Measurements from ENCODE around the gene RBP4.

RBP4 gene

DNA sequence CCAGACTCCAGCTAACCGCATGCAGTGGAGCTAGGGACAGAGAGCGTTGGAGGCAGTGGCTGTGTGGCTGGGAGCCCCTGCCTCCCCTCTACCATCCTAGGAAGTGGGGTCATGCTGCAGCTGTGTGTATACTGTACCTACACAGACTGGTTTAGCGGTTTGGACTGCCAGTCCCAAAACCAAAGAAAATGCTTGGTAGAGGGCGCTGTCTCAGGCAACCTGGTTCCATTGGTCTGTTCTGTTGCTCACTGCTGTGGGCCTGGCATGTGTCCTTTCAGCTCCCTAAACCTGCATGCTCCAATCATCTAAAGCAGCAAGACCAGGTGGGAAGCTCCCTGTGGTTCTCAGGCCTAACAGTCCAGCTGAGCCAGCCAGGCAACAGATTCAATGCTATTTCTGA, 4.5 kb downstream of the RBP4 start:
- no peak for DNase-seq (ENCODE audit: low read depth, low spot score)

GRCh38 chr10:93595378-93596161, 5.5 kb downstream of the RBP4 start:
- no peak for DNase-seq (ENCODE audit: low read depth, low spot score)

- DNase-seq (ENCODE audit: low read depth, low spot score) = no peak
These were observed 6.5 kb downstream of the RBP4 start for GRCh38 chr10:93594518-93594917.

DNA sequence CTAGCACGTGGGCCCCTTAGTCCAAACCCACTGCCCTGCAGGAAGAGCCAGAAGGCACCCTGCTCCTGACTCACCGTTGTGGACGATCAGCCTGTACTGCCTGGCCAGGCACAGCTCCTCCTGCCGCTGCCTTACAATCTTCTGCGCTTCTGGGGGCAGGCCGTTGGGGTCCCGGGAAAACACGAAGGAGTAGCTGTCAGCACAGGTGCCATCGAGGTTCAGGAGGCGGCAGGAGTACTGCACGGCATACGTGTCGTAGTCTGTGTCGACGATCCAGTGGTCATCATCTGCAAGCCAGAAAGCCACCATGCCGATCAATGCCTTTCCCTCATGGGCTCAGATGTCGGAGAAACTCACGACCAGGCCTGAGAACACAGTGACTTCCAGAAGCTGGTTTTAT, 7.3 kb downstream of the RBP4 start:
- DNase-seq (ENCODE audit: low read depth, low spot score) = no peak

DNA sequence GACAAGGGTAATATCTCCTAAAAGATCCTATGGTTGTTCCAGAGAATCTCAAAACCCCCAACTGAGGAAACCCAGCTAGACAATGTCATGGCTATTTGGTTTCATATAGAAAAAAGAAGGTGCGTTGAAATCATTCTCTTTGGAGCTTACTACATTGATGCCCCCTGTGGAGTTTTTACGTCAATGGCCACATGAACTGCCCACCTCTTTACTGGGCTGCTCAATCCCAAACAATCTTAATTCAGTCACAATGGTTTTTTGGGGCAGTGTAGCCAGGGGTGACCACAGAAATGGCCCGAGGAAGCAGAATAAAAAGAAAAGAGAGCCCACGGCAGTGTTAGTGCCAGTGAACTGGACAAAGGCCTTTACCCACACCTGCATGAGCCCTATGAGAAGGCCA, 7.8 kb downstream of the RBP4 start:
- DNase-seq (ENCODE audit: low read depth, low spot score) = no peak

- no peak for DNase-seq (ENCODE audit: low read depth, low spot score)
These were observed 9.8 kb downstream of the RBP4 start for GRCh38 chr10:93591065-93591808.

- no peak for DNase-seq (ENCODE audit: low read depth, low spot score)
These were observed 10.4 kb downstream of the RBP4 start for GRCh38 chr10:93590638-93591037.

GRCh38 chr10:93589648-93590562, 11.1 kb downstream of the RBP4 start:
- no peak for DNase-seq (ENCODE audit: low read depth, low spot score)

DNA sequence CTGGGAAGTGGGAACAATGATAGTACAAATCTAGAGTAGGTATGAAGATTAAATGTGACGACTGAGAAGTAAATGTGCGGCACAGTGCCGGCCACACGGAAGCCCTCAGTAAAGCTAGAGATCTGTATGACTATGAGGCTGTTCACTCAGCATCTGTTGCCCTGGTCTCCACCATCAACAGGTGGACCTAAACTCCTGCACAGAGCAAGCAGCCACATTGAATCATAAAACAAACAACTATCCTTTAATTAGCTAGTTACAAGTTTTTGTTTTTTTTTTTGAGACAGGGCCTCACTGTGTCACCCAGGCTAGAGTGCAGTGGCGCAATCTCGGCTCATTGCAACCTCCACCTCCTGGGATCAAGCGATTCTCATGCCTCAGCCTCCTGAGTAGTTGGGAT, 16.6 kb downstream of the RBP4 start:
- no peak for DNase-seq (ENCODE audit: low read depth, low spot score)

DNA sequence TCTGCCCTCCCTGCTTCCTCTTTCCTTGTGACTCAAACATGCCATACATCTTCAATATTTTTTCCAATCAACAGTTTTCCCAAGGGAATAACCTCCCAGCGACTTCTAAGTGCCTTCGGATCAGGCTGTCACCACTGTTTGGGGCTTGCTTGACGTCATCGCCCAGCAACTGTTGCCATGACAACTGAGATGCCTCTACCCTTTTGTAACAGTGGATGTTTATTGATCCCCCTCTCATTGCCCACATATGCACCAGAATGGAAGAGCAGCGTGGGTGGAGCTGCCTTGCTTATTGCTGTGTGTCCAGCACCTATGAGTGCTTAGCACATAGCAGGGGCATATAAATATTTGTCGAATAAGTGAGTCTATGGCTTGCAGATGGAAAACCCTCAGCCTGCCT, 20.2 kb downstream of the RBP4 start:
- DNase-seq (ENCODE audit: low read depth, low spot score) = no peak

DNA sequence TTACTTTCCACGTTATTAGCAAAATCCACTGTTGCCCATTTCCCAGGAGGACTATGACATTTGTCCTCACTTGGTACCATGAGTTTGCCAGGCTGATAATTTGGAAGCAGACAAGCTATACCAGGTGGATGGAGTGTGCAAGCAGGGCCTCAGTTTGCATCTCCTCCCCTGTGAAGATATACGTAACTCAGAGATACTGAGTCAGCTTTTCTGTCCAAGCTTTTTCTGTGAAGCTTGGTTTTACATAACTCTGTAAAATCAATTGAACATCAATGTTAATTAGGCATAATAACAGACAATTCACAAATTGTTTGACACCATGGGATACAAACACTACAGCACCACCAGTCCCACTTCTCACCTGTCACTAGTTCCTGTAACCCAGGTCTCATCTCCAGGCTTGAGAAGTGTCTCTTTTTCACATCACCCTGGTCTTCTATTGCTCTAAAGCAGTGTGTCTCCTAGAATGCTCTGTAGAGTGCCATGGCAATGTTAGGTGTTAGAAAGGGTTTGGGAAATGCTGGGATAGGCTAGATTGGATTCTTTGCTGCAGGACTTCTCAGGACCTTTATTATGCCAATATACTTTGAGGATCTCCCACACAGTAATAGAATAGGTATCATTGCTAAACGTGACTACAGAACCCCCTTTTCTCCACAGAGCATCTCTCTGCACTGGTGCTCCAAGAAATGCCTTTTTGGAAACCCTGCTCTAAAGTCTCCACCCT, 20.9 kb downstream of the RBP4 start:
- DNase-seq (ENCODE audit: low read depth, low spot score) = no peak

DNA sequence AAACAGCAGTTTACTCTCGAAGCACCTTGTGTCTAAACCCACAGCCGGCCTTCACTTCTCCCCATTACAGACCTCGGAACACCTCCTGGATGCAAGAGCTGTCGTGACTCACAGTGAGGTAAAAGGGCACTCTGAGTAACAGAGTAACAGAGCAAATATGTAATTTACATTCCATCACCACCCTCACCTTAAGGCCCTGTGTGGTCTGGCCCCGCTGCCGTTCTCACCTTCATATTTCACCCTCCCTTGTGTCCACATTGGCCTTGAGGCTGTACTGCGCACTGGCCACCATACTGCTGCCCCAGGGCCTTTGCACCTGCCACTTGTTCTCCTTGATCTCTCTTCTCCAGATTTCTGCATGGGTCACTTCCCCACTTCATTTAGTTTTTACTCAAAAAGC, 21.9 kb downstream of the RBP4 start:
- DNase-seq (ENCODE audit: low read depth, low spot score) = no peak

DNA sequence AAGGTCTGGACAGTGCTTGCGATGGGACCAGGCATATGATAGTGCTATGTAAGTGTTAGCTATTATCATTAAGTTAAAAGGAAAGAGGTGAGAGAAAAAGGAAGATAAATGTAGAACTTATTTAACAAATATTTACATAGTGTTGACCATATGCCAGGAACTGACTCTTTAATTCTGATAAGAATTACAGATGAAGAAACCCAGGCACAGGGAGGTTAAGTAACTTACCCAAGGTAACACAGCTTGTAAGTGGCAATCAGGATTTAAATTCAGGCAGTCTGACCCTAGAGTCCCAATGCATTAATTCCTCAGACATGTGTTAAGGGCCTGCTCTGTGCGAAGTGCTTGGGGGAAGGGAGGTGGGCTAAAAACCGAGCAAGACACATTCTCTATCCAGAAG, 23.5 kb downstream of the RBP4 start:
- DNase-seq (ENCODE audit: low read depth, low spot score) = no peak

- DNase-seq (ENCODE audit: low read depth, low spot score) = no peak
These were observed 24.1 kb downstream of the RBP4 start for GRCh38 chr10:93576888-93577287.

- DNase-seq (ENCODE audit: low read depth, low spot score) = no peak
These were observed 27.1 kb downstream of the RBP4 start for GRCh38 chr10:93573924-93574323.

DNA sequence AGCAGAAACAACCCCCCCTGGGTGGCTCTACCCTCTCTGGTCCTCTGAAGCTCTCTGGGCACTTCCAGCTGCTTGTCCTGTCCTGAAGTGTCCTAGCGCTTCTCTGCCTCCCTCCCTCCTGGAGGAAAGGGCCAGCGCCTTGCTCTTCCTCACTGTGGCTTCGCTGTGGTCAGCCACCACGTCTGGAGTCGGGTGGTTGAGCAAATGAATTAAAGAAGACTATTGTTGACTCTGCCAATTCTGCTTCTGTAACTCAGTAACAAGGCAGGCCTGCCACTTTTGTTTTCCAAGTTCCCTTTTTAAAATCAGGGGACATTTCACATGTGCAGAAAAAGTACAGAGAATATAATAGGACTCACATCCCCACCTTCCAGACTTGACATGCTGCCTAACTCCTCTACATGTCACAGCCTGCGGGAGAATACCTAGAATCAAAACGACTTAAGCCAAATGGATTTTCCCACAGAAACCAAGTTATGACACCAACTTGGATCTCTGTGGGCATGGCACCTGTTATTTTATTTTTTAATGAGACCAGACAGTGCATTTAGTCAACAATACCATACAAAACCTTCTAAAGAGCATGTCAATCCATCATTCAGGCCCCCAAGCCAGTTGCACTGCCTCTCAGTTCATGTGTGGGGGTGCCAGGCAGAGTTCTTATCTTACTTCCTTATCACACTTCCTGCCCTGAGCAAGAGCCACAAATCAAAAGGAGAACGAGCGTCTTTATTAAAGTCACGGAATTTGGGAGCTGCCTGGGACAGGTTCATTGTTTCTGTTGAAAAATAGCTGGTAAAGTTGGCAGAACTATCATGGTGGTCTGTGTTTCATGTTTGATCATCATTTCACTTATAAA, 27.8 kb downstream of the RBP4 start:
- no peak for DNase-seq (ENCODE audit: low read depth, low spot score)

DNA sequence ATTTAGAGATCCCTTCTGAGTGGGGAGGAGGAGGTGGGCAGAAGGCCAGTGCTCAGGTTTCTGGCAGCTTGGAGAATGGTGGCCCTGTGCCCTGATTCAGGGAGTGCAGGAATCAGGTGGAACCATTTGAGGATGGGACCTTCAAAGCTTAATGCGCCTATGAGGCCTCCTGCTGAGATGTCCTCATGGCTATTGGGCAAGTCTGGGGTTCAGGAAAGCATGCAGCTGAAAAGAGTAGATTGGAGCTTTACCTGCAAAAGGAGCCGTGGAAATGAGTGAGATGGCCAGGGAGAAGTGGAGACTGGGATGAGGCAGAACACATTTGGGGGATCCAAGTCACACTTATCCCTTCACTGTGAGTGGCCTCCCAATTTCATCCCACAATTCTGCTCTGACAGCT, 28.4 kb downstream of the RBP4 start:
- no peak for DNase-seq (ENCODE audit: low read depth, low spot score)

GRCh38 chr10:93570383-93570782, 30.7 kb downstream of the RBP4 start:
- no peak for DNase-seq (ENCODE audit: low read depth, low spot score)

GRCh38 chr10:93568105-93568390, 33.0 kb downstream of the RBP4 start:
- no peak for DNase-seq (ENCODE audit: low read depth, low spot score)

- DNase-seq (ENCODE audit: low read depth, low spot score) = no peak
These were observed 33.5 kb downstream of the RBP4 start for GRCh38 chr10:93567277-93568104.

Measured in brain pericyte (primary cell).